HepG2 (cell line): Measurements from ENCODE around the gene PTGES3. TPM values are rescaled to one million over a fixed set of nuclear protein-coding genes. Genes with fewer than 3 reads are reported as not detected.

Experiments used
- BRCA1 ChIP-seq: sonication (generic); formaldehyde crosslinking; IDR thresholded peaks from 2 replicates; pipeline ENCODE4 v1.4.0; 2020; ENCODE audit warnings: missing genetic modification reagents
- CENPT ChIP-seq: sonication (generic); formaldehyde crosslinking; IDR thresholded peaks from 2 replicates; pipeline ENCODE4 v1.8.0; 2022; ENCODE audit warnings: low read depth, mild to moderate bottlenecking, moderate library complexity, missing genetic modification reagents
- DR1 ChIP-seq: sonication (generic); formaldehyde crosslinking; IDR thresholded peaks from 2 replicates; pipeline ENCODE4 v1.8.0; 2021; ENCODE audit warnings: mild to moderate bottlenecking, missing genetic modification reagents, inconsistent platforms
- FOSL2 ChIP-seq: sonication (generic); formaldehyde crosslinking; IDR thresholded peaks from 2 replicates; pipeline ENCODE4 v1.4.0; 2020; ENCODE audit warnings: missing genetic modification reagents
- FOXC1 ChIP-seq: sonication (generic); formaldehyde crosslinking; IDR thresholded peaks from 2 replicates; pipeline ENCODE4 v1.8.0; 2022; ENCODE audit warnings: mild to moderate bottlenecking, missing genetic modification reagents, borderline replicate concordance
- HDAC1 ChIP-seq: sonication (generic); formaldehyde crosslinking; IDR thresholded peaks from 2 replicates; pipeline ENCODE4 v1.5.1; 2020; ENCODE audit warnings: mild to moderate bottlenecking, missing genetic modification reagents
- HNRNPUL1 ChIP-seq: fragments of 200-400 bp; formaldehyde crosslinking; IDR thresholded peaks from 2 replicates; pipeline ENCODE4 v1.6.1; 2017; ENCODE audit warnings: low read depth, mild to moderate bottlenecking, low read length, moderate library complexity
- HOXA7 ChIP-seq: sonication (generic); formaldehyde crosslinking; IDR thresholded peaks from 2 replicates; pipeline ENCODE4 v1.8.1; 2022; ENCODE audit warnings: mild to moderate bottlenecking, missing genetic modification reagents, moderate library complexity
- IKZF4 ChIP-seq: sonication (generic); formaldehyde crosslinking; IDR thresholded peaks from 2 replicates; pipeline ENCODE4 v1.5.1; 2020; ENCODE audit warnings: borderline replicate concordance, mild to moderate bottlenecking, low read depth, missing genetic modification reagents; ENCODE audit errors: not compliant biosample characterization
- ISL2 ChIP-seq: sonication (generic); formaldehyde crosslinking; IDR thresholded peaks from 2 replicates; pipeline ENCODE4 v1.5.0; 2020; ENCODE audit warnings: missing genetic modification reagents
- KAT7 ChIP-seq: IDR thresholded peaks from 2 replicates; pipeline ENCODE4 v1.6.1; 2018; ENCODE audit warnings: borderline replicate concordance, missing compliant biosample characterization
- NR3C1 ChIP-seq: sonication (generic); formaldehyde crosslinking; IDR thresholded peaks from 2 replicates; pipeline ENCODE4 v1.4.0; 2020; ENCODE audit warnings: missing genetic modification reagents
- NRL ChIP-seq: sonication (generic); formaldehyde crosslinking; IDR thresholded peaks from 2 replicates; pipeline ENCODE4 v1.5.0; 2020; ENCODE audit warnings: missing genetic modification reagents, mild to moderate bottlenecking, moderate library complexity, borderline replicate concordance
- POLR2AphosphoS2 ChIP-seq: IDR thresholded peaks from 2 replicates; pipeline ENCODE4 v1.6.1; 2011; ENCODE audit warnings: low read depth, low read length, improper control_type of control experiment
- POLR2G ChIP-seq: fragments of 200-400 bp; formaldehyde crosslinking; IDR thresholded peaks from 2 replicates; pipeline ENCODE4 v1.6.1; 2018; ENCODE audit warnings: mild to moderate bottlenecking, low read depth, low read length, moderate library complexity
- SMAD1 ChIP-seq: sonication (generic); formaldehyde crosslinking; IDR thresholded peaks from 2 replicates; pipeline ENCODE4 v1.4.0; 2020; ENCODE audit warnings: missing genetic modification reagents, low read depth, mild to moderate bottlenecking, borderline replicate concordance
- SMARCE1 ChIP-seq: fragments of 450-650 bp; IDR thresholded peaks from 2 replicates; pipeline ENCODE4 v1.6.1; 2017; ENCODE audit warnings: borderline replicate concordance
- SNAPC2 ChIP-seq: sonication (generic); formaldehyde crosslinking; IDR thresholded peaks from 2 replicates; pipeline ENCODE4 v1.8.1; 2022; ENCODE audit warnings: mild to moderate bottlenecking, missing genetic modification reagents
- SP4 ChIP-seq: sonication (generic); formaldehyde crosslinking; IDR thresholded peaks from 2 replicates; pipeline ENCODE4 v1.8.1; 2023; ENCODE audit warnings: mild to moderate bottlenecking, missing genetic modification reagents
- ZNF17 ChIP-seq: sonication (generic); formaldehyde crosslinking; IDR thresholded peaks from 2 replicates; pipeline ENCODE4 v1.5.0; 2020; ENCODE audit warnings: mild to moderate bottlenecking, missing genetic modification reagents
- ZNF207 ChIP-seq: fragments of 450-650 bp; IDR thresholded peaks from 2 replicates; pipeline ENCODE4 v1.6.1; 2016; ENCODE audit warnings: antibody characterized with exemption, borderline replicate concordance
- ZNF260 ChIP-seq: sonication (generic); formaldehyde crosslinking; IDR thresholded peaks from 2 replicates; pipeline ENCODE4 v1.4.0; 2020; ENCODE audit warnings: missing genetic modification reagents, low read depth, mild to moderate bottlenecking, borderline replicate concordance
- ZNF44 ChIP-seq: sonication (generic); formaldehyde crosslinking; IDR thresholded peaks from 2 replicates; pipeline ENCODE4 v1.5.1; 2020; ENCODE audit warnings: mild to moderate bottlenecking, missing genetic modification reagents
- ZNF607 ChIP-seq: sonication (generic); formaldehyde crosslinking; IDR thresholded peaks from 2 replicates; pipeline ENCODE4 v1.5.1; 2020; ENCODE audit warnings: missing genetic modification reagents, mild to moderate bottlenecking, borderline replicate concordance
- ZNF737 ChIP-seq: sonication (generic); formaldehyde crosslinking; IDR thresholded peaks from 2 replicates; pipeline ENCODE4 v1.5.0; 2020; ENCODE audit warnings: missing genetic modification reagents, mild to moderate bottlenecking, borderline replicate concordance
- polyA plus RNA-seq, 8 experiments: library from polyadenylated mRNA; depleted of rRNA in 3 of 8; stranded (reverse) in 7 of 8; unstranded in 1 of 8; fragments of >200 nt; fragmentation: Illumina TruSeq in 4 of 8; extraction: Trizol in 4 of 8; gene quantifications; 2 replicates each; pipeline versions ENCODE4 v1.2.1 to v1.2.3, GENCODE V29; 2011 to 2016; ENCODE audit warnings: low read depth in 4 of 8, missing spikeins in 1 of 8, mixed read lengths in 1 of 8; ENCODE audit not compliant: insufficient read depth in 1 of 8
- total RNA-seq, 5 experiments: library from RNA; depleted of rRNA; stranded (reverse); fragments of >200 nt; fragmentation: Illumina TruSeq; extraction: Trizol; gene quantifications; 2 replicates each; pipeline ENCODE4 v1.2.3, GENCODE V29; 2016; ENCODE audit warnings: low read depth in 1 of 5
- TF ChIP-seq, protein P1 (sequence below): sonication (generic); formaldehyde crosslinking; IDR thresholded peaks from 2 replicates; pipeline ENCODE4 v1.5.0; 2020; ENCODE audit warnings: missing genetic modification reagents, mild to moderate bottlenecking, borderline replicate concordance
- TF ChIP-seq, protein P2 (sequence below): sonication (generic); formaldehyde crosslinking; conservative IDR thresholded peaks from 2 replicates; pipeline ENCODE4 v1.4.0; 2020; ENCODE audit warnings: missing genetic modification reagents
- TF ChIP-seq, protein P3 (sequence below): sonication (generic); formaldehyde crosslinking; IDR thresholded peaks from 2 replicates; pipeline ENCODE4 v1.9.0; 2021; ENCODE audit warnings: missing genetic modification reagents, mild to moderate bottlenecking, borderline replicate concordance

Gene PTGES3
- total and polyA plus RNA-seq, 2 of the 13 experiments (the other 11 are each of a cell fraction or from before 2014, with no cell fraction given) = 54.4 to 159 TPM

DNA sequence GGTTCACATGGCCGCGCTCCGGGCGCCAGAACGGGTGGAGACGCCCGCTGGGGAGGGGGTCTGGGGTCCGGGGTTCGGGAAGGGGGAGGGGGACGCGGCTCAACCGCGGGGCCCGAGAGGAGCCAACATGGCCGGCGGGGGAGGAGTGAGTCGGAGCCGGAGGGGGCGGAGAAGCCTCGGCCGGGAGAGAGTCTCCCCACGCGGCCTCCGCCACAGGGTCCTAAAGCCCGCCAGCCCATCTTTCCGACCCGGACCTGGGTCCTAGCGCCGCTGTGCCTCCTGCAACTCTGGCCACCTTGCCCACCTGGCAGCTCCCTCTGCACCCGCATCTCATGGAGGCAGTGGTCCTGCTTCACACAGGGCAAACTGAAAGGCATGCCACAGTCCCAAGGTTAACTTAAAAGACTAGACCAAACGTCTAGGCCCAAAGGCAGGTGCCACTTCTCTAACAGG lies 57.9 kb downstream of the PTGES3 start, which contains the start of gene BAZ2A (continued):
- no peak for TF ChIP-seq NRL (CRISPR knock-in tag)
- no peak for TF ChIP-seq ZNF260 (CRISPR knock-in tag)
- no peak; the same call in 1 of the 2 replicates for TF ChIP-seq ZNF44 (CRISPR knock-in tag)
- TF ChIP-seq SNAPC2 (CRISPR knock-in tag) = no peak
- TF ChIP-seq BRCA1 (CRISPR knock-in tag) = no peak
- no peak for TF ChIP-seq NR3C1
- TF ChIP-seq FOXC1 (CRISPR knock-in tag) = peak; percentile 86; the same call in 1 of the 2 replicates
- TF ChIP-seq CENPT (CRISPR knock-in tag) = no peak
- TF ChIP-seq FOSL2 (CRISPR knock-in tag) = peak; percentile 65; the same call in 1 of the 2 replicates
- TF ChIP-seq, protein P1, sequence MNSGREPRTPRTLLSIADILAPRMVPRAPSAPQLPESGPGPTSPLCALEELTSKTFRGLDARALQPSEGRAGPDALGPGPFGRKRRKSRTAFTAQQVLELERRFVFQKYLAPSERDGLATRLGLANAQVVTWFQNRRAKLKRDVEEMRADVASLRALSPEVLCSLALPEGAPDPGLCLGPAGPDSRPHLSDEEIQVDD = no peak
- TF ChIP-seq, protein P2, sequence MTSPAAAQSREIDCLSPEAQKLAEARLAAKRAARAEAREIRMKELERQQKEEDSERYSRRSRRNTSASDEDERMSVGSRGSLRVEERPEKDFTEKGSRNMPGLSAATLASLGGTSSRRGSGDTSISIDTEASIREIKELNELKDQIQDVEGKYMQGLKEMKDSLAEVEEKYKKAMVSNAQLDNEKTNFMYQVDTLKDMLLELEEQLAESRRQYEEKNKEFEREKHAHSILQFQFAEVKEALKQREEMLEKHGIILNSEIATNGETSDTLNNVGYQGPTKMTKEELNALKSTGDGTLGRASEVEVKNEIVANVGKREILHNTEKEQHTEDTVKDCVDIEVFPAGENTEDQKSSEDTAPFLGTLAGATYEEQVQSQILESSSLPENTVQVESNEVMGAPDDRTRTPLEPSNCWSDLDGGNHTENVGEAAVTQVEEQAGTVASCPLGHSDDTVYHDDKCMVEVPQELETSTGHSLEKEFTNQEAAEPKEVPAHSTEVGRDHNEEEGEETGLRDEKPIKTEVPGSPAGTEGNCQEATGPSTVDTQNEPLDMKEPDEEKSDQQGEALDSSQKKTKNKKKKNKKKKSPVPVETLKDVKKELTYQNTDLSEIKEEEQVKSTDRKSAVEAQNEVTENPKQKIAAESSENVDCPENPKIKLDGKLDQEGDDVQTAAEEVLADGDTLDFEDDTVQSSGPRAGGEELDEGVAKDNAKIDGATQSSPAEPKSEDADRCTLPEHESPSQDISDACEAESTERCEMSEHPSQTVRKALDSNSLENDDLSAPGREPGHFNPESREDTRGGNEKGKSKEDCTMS = no peak
- TF ChIP-seq ZNF737 (CRISPR knock-in tag) = no peak
- no peak for TF ChIP-seq HOXA7 (CRISPR knock-in tag)
- TF ChIP-seq IKZF4 (CRISPR knock-in tag) = no peak
- peak; percentile 81 for TF ChIP-seq SP4 (CRISPR knock-in tag)
- TF ChIP-seq, protein P3, sequence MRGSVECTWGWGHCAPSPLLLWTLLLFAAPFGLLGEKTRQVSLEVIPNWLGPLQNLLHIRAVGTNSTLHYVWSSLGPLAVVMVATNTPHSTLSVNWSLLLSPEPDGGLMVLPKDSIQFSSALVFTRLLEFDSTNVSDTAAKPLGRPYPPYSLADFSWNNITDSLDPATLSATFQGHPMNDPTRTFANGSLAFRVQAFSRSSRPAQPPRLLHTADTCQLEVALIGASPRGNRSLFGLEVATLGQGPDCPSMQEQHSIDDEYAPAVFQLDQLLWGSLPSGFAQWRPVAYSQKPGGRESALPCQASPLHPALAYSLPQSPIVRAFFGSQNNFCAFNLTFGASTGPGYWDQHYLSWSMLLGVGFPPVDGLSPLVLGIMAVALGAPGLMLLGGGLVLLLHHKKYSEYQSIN = no peak
- TF ChIP-seq POLR2AphosphoS2 = no peak
- no peak for TF ChIP-seq ZNF207
- TF ChIP-seq KAT7 (CRISPR knock-in tag) = peak; percentile 95
- no peak for TF ChIP-seq SMAD1 (CRISPR knock-in tag)
- peak; percentile 79 for TF ChIP-seq HDAC1 (CRISPR knock-in tag)
- TF ChIP-seq ZNF17 (CRISPR knock-in tag) = no peak
- TF ChIP-seq ZNF607 = no peak
- 0 out of 2 replicates have a peak, but pooled peaks have one; percentile 49 for TF ChIP-seq ISL2 (CRISPR knock-in tag)
- no peak for TF ChIP-seq POLR2G
- no peak; the same call in 1 of the 2 replicates for TF ChIP-seq DR1
- no peak for TF ChIP-seq SMARCE1
- TF ChIP-seq HNRNPUL1 = no peak
